ENCODE results near the gene TEDC1.

DNA sequence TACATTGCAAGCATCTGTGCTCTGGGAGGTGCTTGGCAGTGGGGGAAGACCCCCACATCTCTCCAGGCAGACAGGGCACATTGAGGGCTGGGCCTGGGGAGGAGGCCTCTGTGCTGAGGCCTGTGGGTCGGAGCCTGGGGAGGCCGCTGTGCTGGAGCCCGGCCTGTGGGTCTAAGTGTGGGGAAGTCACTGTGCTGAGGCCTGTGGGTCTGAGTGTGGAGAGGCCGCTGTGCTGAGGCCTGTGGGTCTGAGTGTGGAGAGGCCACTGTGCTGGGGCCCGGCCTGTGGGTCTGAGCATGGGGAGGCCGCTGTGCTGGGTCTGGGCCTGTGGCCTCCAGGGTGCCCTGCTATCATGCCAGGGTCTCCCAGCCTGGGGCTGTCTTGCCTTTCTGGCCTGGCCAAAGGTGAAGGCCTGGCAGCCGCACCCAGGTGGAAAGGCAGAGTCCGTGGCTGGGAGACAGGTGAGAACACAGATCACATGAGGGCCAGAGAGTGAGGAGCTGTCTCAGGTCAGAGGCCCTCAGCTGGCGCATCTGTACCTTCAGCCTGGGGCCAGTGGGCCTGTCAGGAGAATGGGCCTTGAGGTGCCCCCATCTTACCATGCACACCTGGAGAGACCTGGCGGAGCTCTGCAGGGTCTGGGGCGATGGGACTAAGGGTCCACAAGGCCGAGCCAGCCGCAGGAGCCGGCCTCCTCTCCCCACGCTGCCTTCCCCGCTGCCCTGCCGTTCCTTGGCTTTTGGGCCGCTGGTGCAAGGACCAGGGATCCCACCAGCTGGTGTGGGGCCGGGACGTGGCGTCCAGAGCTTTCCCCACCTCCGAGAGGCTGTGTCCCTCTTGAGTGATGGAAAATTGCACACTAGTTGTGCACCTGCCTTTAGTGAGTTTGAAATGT lies 35.0 kb upstream of the TEDC1 start:
- TF ChIP-seq TAF1 (IDR thresholded peaks at IDR 0.05; ENCODE audit: borderline replicate concordance, low read depth, low read length) (no peak), RFX5 (IDR thresholded peaks at IDR 0.05; ENCODE audit: low read length) (no peak), YY1 (IDR thresholded peaks at IDR 0.05; ENCODE audit: low read depth) (no peak), EP300 (IDR thresholded peaks at IDR 0.05; ENCODE audit: borderline replicate concordance in 1 of 2, low read depth in 1 of 2, low read length in 1 of 2) (no peak), POLR2AphosphoS5 (IDR thresholded peaks at IDR 0.05; ENCODE audit: low read depth, low read length) (no peak)
- TF ChIP-seq, protein P1, sequence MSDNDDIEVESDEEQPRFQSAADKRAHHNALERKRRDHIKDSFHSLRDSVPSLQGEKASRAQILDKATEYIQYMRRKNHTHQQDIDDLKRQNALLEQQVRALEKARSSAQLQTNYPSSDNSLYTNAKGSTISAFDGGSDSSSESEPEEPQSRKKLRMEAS (IDR thresholded peaks at IDR 0.05; ENCODE audit: low read depth), result no peak
- TF ChIP-seq, protein P2, sequence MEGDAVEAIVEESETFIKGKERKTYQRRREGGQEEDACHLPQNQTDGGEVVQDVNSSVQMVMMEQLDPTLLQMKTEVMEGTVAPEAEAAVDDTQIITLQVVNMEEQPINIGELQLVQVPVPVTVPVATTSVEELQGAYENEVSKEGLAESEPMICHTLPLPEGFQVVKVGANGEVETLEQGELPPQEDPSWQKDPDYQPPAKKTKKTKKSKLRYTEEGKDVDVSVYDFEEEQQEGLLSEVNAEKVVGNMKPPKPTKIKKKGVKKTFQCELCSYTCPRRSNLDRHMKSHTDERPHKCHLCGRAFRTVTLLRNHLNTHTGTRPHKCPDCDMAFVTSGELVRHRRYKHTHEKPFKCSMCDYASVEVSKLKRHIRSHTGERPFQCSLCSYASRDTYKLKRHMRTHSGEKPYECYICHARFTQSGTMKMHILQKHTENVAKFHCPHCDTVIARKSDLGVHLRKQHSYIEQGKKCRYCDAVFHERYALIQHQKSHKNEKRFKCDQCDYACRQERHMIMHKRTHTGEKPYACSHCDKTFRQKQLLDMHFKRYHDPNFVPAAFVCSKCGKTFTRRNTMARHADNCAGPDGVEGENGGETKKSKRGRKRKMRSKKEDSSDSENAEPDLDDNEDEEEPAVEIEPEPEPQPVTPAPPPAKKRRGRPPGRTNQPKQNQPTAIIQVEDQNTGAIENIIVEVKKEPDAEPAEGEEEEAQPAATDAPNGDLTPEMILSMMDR (IDR thresholded peaks at IDR 0.05), result no peak

Data from SK-N-SH (cell line).